ENCODE measurements around the gene SNX24.

SNX24 gene

GRCh38 chr5:122815218-122815767, 30.1 kb upstream of the SNX24 start:
- TF ChIP-seq POLR2AphosphoS5 (IDR thresholded peaks at IDR 0.05; ENCODE audit: low read depth) (no peak), CTCF (IDR thresholded peaks at IDR 0.05; ENCODE audit: insufficient read depth, low read length) (no peak), GABPA (IDR thresholded peaks at IDR 0.05; ENCODE audit: low read depth) (no peak), SPI1 (IDR thresholded peaks at IDR 0.05; ENCODE audit: borderline replicate concordance, low read depth) (no peak), REST (IDR thresholded peaks at IDR 0.05; ENCODE audit: insufficient replicate concordance, low read depth) (no peak)
- DNase-seq (ENCODE audit: low read depth in 1 of 2, low spot score in 1 of 2) = no peak
- Histone ChIP-seq H3K27ac (replicated peaks) (no peak overlapping the region), H3K27me3 (ENCODE audit: insufficient read depth, poor library complexity, severe bottlenecking) (no peaks in the 10 kb centered on the region), H3K4me3 (replicated peaks; ENCODE audit: insufficient read depth, low read length) (no peak overlapping the region)

GRCh38 chr5:122816756-122817155, 28.7 kb upstream of the SNX24 start:
- TF ChIP-seq SPI1 (IDR thresholded peaks at IDR 0.05; ENCODE audit: borderline replicate concordance, low read depth) (no peak), CTCF (IDR thresholded peaks at IDR 0.05; ENCODE audit: insufficient read depth, low read length) (no peak), GABPA (IDR thresholded peaks at IDR 0.05; ENCODE audit: low read depth) (no peak), REST (IDR thresholded peaks at IDR 0.05; ENCODE audit: insufficient replicate concordance, low read depth) (no peak), POLR2AphosphoS5 (IDR thresholded peaks at IDR 0.05; ENCODE audit: low read depth) (no peak)
- Histone ChIP-seq H3K4me3 (replicated peaks; ENCODE audit: insufficient read depth, low read length) (no peak overlapping the region), H3K27ac (replicated peaks) (no peak overlapping the region), H3K27me3 (ENCODE audit: insufficient read depth, poor library complexity, severe bottlenecking) (no peaks in the 10 kb centered on the region)
- DNase-seq (ENCODE audit: low read depth in 1 of 2, low spot score in 1 of 2) = no peak

- no peak for TF ChIP-seq CTCF (IDR thresholded peaks at IDR 0.05; ENCODE audit: insufficient read depth, low read length)
- no peak for TF ChIP-seq POLR2AphosphoS5 (IDR thresholded peaks at IDR 0.05; ENCODE audit: low read depth)
- no peak for TF ChIP-seq REST (IDR thresholded peaks at IDR 0.05; ENCODE audit: insufficient replicate concordance, low read depth)
- no peak for TF ChIP-seq SPI1 (IDR thresholded peaks at IDR 0.05; ENCODE audit: borderline replicate concordance, low read depth)
- TF ChIP-seq GABPA (IDR thresholded peaks at IDR 0.05; ENCODE audit: low read depth) = no peak
- Histone ChIP-seq H3K27me3 (ENCODE audit: insufficient read depth, poor library complexity, severe bottlenecking) (no peaks in the 10 kb centered on the region), H3K27ac (replicated peaks) (no peak overlapping the region), H3K4me3 (replicated peaks; ENCODE audit: insufficient read depth, low read length) (no peak overlapping the region)
- DNase-seq (ENCODE audit: low read depth in 1 of 2, low spot score in 1 of 2) = no peak
Observed at GRCh38 chr5:122831984-122832383, 13.4 kb upstream of the SNX24 start.

Measured in HL-60 (cell line).